OCI-LY7 (cell line): ENCODE measurements around the gene CHEK1. TPM values are rescaled to one million over a fixed set of nuclear protein-coding genes. Genes with fewer than 3 reads are reported as not detected.
"Not testable (repeated sequence)": the region's sequence is repeated elsewhere in the genome, so short reads cannot be mapped to it uniquely, and the experiment has no call there.

Experiments used
- BruUV-seq: library from RNA; stranded (reverse); fragments of 400-500 nt; replicated peaks from 2 replicates; lab custom pipeline; 2021; lab: Mats Ljungman, UMichigan
- CTCF ChIA-PET: fragments of 300-600 bp; sonication (Branson Sonifier 250); formaldehyde crosslinking; loops from one replicate; lab custom pipeline; 2022; ENCODE audit warnings: antibody characterized with exemption; ENCODE audit not compliant: unreplicated experiment; lab: Charles Lee
- POLR2A ChIA-PET: fragments of 300-600 bp; sonication (Branson Sonifier 250); formaldehyde crosslinking; loops from one replicate; lab custom pipeline; 2022; ENCODE audit warnings: antibody characterized with exemption; lab: Charles Lee
- DNase-seq: peaks from one replicate; pipeline ENCODE4 v3.0.0-alpha.2; 2015; ENCODE audit warnings: low spot score
- H2AFZ ChIP-seq: fragments of 200-600 bp; sonication (generic), shearing (Covaris generic); 2 replicates; pipeline ENCODE4 v1.6.1; 2014; ENCODE audit warnings: mild to moderate bottlenecking, antibody characterized with exemption, low read length, moderate library complexity
- H3K27ac ChIP-seq: fragments of 200-600 bp; sonication (generic); 2 replicates; pipeline ENCODE4 v1.5.1; 2014; ENCODE audit warnings: mixed run types, low read depth, mild to moderate bottlenecking, moderate library complexity, low read length, inconsistent platforms; ENCODE audit not compliant: poor library complexity, severe bottlenecking
- H3K36me3 ChIP-seq: fragments of 200-600 bp; sonication (generic); 2 replicates; pipeline ENCODE4 v1.6.1; 2014; ENCODE audit warnings: mild to moderate bottlenecking, antibody characterized with exemption, low read length, moderate library complexity, mixed read lengths; ENCODE audit not compliant: insufficient read depth
- H3K4me1 ChIP-seq: fragments of 200-600 bp; sonication (generic); 2 replicates; pipeline ENCODE4 v1.5.1; 2014; ENCODE audit warnings: mild to moderate bottlenecking, low read length; ENCODE audit not compliant: insufficient read depth, poor library complexity, severe bottlenecking
- H3K4me2 ChIP-seq: fragments of 200-600 bp; sonication (generic); 2 replicates; pipeline ENCODE4 v1.6.1; 2014; ENCODE audit warnings: mild to moderate bottlenecking, low read length
- H3K4me3 ChIP-seq: fragments of 200-600 bp; sonication (generic); 2 replicates; pipeline ENCODE4 v1.5.1; 2014; ENCODE audit warnings: mild to moderate bottlenecking, low read depth, low read length; ENCODE audit not compliant: poor library complexity, severe bottlenecking
- H3K79me2 ChIP-seq: fragments of 200-600 bp; sonication (generic); 2 replicates; pipeline ENCODE4 v1.6.1; 2016; ENCODE audit warnings: low read depth, mild to moderate bottlenecking, low read length, moderate library complexity, mixed read lengths; ENCODE audit not compliant: insufficient read depth
- H3K9me2 ChIP-seq: fragments of 200-600 bp; sonication (generic); 2 replicates; pipeline ENCODE4 v1.6.1; 2016; ENCODE audit warnings: mild to moderate bottlenecking, low read length, mixed read lengths; ENCODE audit not compliant: insufficient read depth
- H3K9me3 ChIP-seq: fragments of 200-600 bp; sonication (generic); 2 replicates; pipeline ENCODE4 v1.6.1; 2014; ENCODE audit warnings: mild to moderate bottlenecking, mixed run types, low read length, mixed read lengths
- H4K20me1 ChIP-seq: fragments of 200-600 bp; sonication (generic); 2 replicates; pipeline ENCODE4 v1.6.1; 2014; ENCODE audit warnings: mild to moderate bottlenecking, antibody characterized with exemption, low read length, moderate library complexity, mixed read lengths; ENCODE audit not compliant: insufficient read depth
- EZH2phosphoT487 ChIP-seq: fragments of 200-600 bp; sonication (generic); IDR thresholded peaks from 2 replicates; pipeline ENCODE4 v1.6.1; 2018; ENCODE audit warnings: low read depth, borderline replicate concordance, mild to moderate bottlenecking, mixed run types, antibody characterized with exemption, low read length, moderate library complexity, mixed read lengths
- intact Hi-C: fragments of 100-400 bp; cut with micrococcal nuclease; formaldehyde crosslinking; loops from one replicate; pipeline ENCODE4 v1.10.0; 2022; ENCODE audit not compliant: unreplicated experiment
- total RNA-seq, 2 experiments: library from RNA; depleted of rRNA in 1 of 2; stranded (reverse); fragments of >200 nt in 1 of 2; shearing (Covaris generic) in 1 of 2; gene quantifications; 2 replicates each; pipeline ENCODE4 v1.2.3, GENCODE V29; 2014 to 2022
- TF ChIP-seq, protein P1 (sequence below): fragments of 200-600 bp; sonication (generic); conservative IDR thresholded peaks from 2 replicates; pipeline ENCODE4 v1.5.1; 2014; ENCODE audit warnings: mild to moderate bottlenecking, antibody characterized with exemption, low read length, moderate library complexity, mixed read lengths

Gene CHEK1
- total RNA-seq, 2 experiments from 2014 or later = 89.7 to 147 TPM

DNA sequence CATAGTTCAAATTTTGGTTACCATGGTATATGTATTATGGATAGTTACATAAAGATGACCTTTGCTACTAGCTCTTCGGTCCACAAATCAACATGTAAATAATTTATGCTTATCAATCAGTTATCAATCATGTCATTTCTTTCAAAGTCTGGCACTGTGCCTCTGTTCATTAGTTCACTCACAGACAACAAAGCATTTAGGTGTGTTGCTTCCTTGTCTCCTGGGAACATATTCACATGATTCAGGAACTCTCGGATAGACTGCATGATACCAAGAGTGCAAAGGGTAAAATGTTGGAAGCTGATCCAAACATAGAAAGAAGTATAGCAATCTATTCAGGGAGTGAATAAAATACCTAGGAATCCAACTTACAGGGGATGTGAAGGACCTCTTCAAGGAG, 70.0 kb downstream of the CHEK1 start:
- Histone ChIP-seq H3K4me1 (no peaks in the 10 kb centered on the region), H3K27ac (no peak overlapping the region), H4K20me1 (no peaks in the 10 kb centered on the region), H2AFZ (no peak overlapping the region), H3K9me2 (no peaks in the 10 kb centered on the region), H3K9me3 (no peaks in the 10 kb centered on the region), H3K4me2 (no peak overlapping the region), H3K36me3 (no peaks in the 10 kb centered on the region), H3K4me3 (no peak overlapping the region), H3K79me2 (no peaks in the 10 kb centered on the region)
- no peak for DNase-seq
- TF ChIP-seq, protein P1, sequence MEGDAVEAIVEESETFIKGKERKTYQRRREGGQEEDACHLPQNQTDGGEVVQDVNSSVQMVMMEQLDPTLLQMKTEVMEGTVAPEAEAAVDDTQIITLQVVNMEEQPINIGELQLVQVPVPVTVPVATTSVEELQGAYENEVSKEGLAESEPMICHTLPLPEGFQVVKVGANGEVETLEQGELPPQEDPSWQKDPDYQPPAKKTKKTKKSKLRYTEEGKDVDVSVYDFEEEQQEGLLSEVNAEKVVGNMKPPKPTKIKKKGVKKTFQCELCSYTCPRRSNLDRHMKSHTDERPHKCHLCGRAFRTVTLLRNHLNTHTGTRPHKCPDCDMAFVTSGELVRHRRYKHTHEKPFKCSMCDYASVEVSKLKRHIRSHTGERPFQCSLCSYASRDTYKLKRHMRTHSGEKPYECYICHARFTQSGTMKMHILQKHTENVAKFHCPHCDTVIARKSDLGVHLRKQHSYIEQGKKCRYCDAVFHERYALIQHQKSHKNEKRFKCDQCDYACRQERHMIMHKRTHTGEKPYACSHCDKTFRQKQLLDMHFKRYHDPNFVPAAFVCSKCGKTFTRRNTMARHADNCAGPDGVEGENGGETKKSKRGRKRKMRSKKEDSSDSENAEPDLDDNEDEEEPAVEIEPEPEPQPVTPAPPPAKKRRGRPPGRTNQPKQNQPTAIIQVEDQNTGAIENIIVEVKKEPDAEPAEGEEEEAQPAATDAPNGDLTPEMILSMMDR = no peak
- TF ChIP-seq EZH2phosphoT487 = no peak
- ChIA-PET CTCF (interaction anchor here (1.1 kb wide), 1 partner anchor 10 kb away, joined by 4 read pairs; no protein-coding TSS in a partner anchor), POLR2A (no interaction called here)
- intact Hi-C loops = no loop called here
- no TSS peak for BruUV-seq

DNA sequence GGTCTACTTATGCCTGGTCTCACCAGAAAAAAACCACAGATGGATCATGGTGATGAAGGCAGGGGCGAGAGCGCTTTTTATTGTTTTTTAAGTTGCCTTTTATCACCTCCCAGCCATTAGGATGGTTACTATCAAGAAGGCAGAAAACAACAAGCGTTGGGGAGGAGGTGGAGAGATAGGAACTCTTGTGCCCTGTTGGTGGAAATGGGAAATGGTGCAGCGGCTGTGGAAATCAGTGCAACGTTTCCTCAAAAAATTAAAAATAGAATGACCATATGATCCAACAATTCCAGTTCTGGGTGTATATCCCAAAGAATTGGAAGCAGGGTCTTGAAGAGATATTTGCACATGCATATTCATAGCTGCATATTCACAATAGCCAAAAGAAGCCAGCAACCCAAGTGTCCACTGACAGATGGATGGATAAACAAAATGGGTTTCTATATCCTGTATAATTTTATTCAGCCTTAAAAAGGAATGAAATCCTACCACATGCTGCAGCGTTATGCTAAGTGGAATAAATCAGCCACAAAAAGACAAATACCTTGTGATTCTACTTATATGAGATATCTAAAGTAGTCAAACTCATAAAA, 76.2 kb downstream of the CHEK1 start:
- ChIA-PET POLR2A (interaction anchor here (1.3 kb wide), 1 partner anchor 75 kb away, joined by 7 read pairs; no protein-coding TSS in a partner anchor), CTCF (no interaction called here)
- Histone ChIP-seq H4K20me1 (no peaks in the 10 kb centered on the region), H3K4me2 (no peak overlapping the region), H3K9me3 (no peaks in the 10 kb centered on the region), H3K36me3 (no peaks in the 10 kb centered on the region), H3K4me1 (no peaks in the 10 kb centered on the region), H3K79me2 (no peaks in the 10 kb centered on the region), H3K4me3 (no peak overlapping the region), H3K27ac (no peak overlapping the region), H3K9me2 (no peaks in the 10 kb centered on the region), H2AFZ (no peak overlapping the region)
- BruUV-seq = no TSS peak
- intact Hi-C loops = no loop called here
- TF ChIP-seq, protein P1 = no peak
- no peak for TF ChIP-seq EZH2phosphoT487
- no peak for DNase-seq

DNA sequence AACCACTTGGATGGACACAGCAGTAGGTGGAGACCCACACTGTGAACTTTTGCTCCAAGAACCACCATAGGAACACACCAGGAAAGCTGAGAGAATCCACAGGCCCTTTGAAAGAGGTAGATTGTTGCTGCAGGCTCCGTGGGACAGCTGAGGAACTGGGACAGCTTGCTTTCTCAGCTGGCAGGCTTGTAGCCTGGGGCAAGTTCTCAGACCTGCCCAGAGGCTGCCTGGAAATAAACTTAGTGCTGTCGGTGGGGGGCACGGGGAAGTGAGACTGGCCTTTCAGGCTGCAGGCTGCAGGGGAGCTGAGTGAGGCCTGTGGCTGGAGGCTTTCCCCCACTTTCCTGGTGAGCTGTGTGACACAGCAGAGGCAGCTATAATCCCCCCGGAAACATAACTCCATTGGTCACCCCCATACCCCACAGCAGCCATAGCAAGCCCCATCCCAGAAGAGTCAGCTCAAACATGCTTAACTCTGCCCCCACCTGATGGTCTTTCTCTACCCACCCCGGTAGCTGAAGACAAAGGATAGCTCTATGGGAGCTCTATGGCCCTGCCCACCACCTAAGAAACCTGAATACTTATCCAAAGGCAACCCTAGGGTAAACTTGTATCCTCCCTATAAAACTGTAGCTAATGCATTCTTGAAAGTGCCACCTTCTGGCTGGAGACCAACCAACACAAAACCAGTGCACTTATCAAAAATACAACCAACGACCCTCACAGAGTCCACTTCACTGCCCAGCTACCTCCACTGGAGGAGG, 77.1 kb downstream of the CHEK1 start:
- no peaks in the 10 kb centered on the region for H4K20me1 ChIP-seq
- no peak overlapping the region for H2AFZ ChIP-seq
- H3K36me3 ChIP-seq = no peaks in the 10 kb centered on the region
- BruUV-seq = no TSS peak
- no peaks in the 10 kb centered on the region for H3K79me2 ChIP-seq
- ChIA-PET POLR2A (interaction anchor here (0.8 to 1.7 kb wide), 3 partner anchors 14 to 75 kb away, joined by 3 to 7 read pairs (median 4); no protein-coding TSS in a partner anchor), CTCF (no interaction called here)
- intact Hi-C loops = no loop called here
- DNase-seq = no peak
- H3K4me2 ChIP-seq = no peak overlapping the region
- H3K9me2 ChIP-seq = no peaks in the 10 kb centered on the region
- H3K9me3 ChIP-seq = no peaks in the 10 kb centered on the region
- no peaks in the 10 kb centered on the region for H3K4me1 ChIP-seq
- H3K27ac ChIP-seq = no peak overlapping the region
- H3K4me3 ChIP-seq = no peak overlapping the region
- TF ChIP-seq, protein P1 = 0 out of 2 replicates have a peak, but pooled peaks have one; percentile 5
- TF ChIP-seq EZH2phosphoT487 = no peak

DNA sequence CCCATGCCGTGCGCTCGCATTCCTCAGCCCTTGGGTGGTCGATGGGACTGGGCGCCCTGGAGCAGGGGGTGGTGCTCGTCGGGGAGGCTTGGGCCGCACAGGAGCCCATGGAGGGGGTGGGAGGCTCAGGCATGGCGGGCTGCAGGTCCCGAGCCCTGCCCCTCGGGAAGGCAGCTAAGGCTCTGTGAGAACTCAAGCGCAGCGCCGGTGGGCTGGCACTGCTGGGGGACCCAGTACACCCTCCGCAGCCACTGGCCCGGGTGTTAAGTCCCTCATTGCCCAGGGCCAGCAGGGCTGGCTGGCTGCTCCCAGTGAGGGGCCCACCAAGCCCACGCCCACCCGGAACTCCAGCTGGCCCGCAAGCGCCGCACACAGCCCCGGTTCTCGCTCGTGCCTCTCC, 79.7 kb downstream of the CHEK1 start:
- BruUV-seq, H3K27ac ChIP-seq, H3K4me3 ChIP-seq, H3K4me1 ChIP-seq, H3K9me2 ChIP-seq, H3K4me2 ChIP-seq, H3K36me3 ChIP-seq, H4K20me1 ChIP-seq, DNase-seq, H3K9me3 ChIP-seq, POLR2A ChIA-PET, intact Hi-C loops, H2AFZ ChIP-seq, H3K79me2 ChIP-seq, CTCF ChIA-PET: not testable (repeated sequence)
